GM12878 (cell line): ENCODE data around the gene PLEKHM3. TPM values are rescaled to one million over a fixed set of nuclear protein-coding genes. Genes with fewer than 3 reads are reported as not detected.

Experiments used
- ATAC-seq: fragments of 200-7000 bp; cut with Tn5 transposase; 3 replicates; pipeline ENCODE4 v1.9.1; 2020; ENCODE audit warnings: mild to moderate bottlenecking, moderate library complexity
- BruUV-seq: library from RNA; stranded (reverse); fragments of 400-500 nt; replicated peaks from 2 replicates; lab custom pipeline; 2021; lab: Mats Ljungman, UMichigan
- CTCF ChIA-PET: fragments of 300-600 bp; sonication (Branson Sonifier 250); formaldehyde crosslinking; extraction: SDS; loops from one replicate; lab custom pipeline; 2021; ENCODE audit warnings: inconsistent platforms; lab: Yijun Ruan, JAX
- POLR2A ChIA-PET: fragments of 350-600 bp; formaldehyde crosslinking; extraction: SDS; loops from one replicate; lab custom pipeline; 2021; ENCODE audit warnings: inconsistent platforms; lab: Charles Lee
- RAD21 ChIA-PET: fragments of 300-600 bp; sonication (Branson Sonifier 250); formaldehyde crosslinking; loops from one replicate; lab custom pipeline; 2023; ENCODE audit warnings: antibody characterized with exemption; ENCODE audit not compliant: unreplicated experiment; lab: Charles Lee
- SMC1A ChIA-PET: fragments of 300-600 bp; sonication (Branson Sonifier 250); formaldehyde crosslinking; loops from one replicate; lab custom pipeline; 2023; ENCODE audit not compliant: unreplicated experiment, uncharacterized antibody; lab: Charles Lee
- DNase-seq: peaks from one replicate; pipeline ENCODE4 v3.0.0-alpha.2; 2011; ENCODE audit warnings: low read depth, low spot score
- FAIRE-seq: peaks from 3 replicates; lab custom pipeline; 2011; peaks lifted over from hg19 to GRCh38; lab: Jason Lieb, UNC
- H2AFZ ChIP-seq: 2 replicates; pipeline ENCODE4 v1.6.0; 2011; ENCODE audit warnings: low read depth, low read length, control low read depth; ENCODE audit not compliant: control insufficient read depth
- H3K27ac ChIP-seq: 2 replicates; pipeline ENCODE4 v1.5.1; 2011; ENCODE audit warnings: control low read depth; ENCODE audit not compliant: control insufficient read depth, insufficient read depth
- H3K27me3 ChIP-seq, 2 experiments: replicated peaks in 1 of 2; 2 replicates each; pipeline versions ENCODE4 v1.6.0 to v1.6.1; 2011; ENCODE audit warnings: low read length in 1 of 2; ENCODE audit not compliant: control insufficient read depth in 2 of 2, insufficient read depth in 2 of 2
- H3K36me3 ChIP-seq, 2 experiments: 2 replicates each; pipeline ENCODE4 v1.5.1; 2011; ENCODE audit warnings: low read length in 1 of 2; ENCODE audit not compliant: control insufficient read depth in 2 of 2, insufficient read depth in 2 of 2
- H3K4me1 ChIP-seq: 2 replicates; pipeline ENCODE4 v1.6.1; 2011; ENCODE audit warnings: mild to moderate bottlenecking, low read length, moderate library complexity, mixed read lengths; ENCODE audit not compliant: control insufficient read depth, insufficient read depth
- H3K4me2 ChIP-seq: 2 replicates; pipeline ENCODE4 v1.6.0; 2011; ENCODE audit warnings: control low read depth; ENCODE audit not compliant: control insufficient read depth, insufficient read depth
- H3K4me3 ChIP-seq: fragments of 200-600 bp; sonication (generic); 2 replicates; pipeline ENCODE4 v1.5.1; 2016
- H3K79me2 ChIP-seq: 2 replicates; pipeline ENCODE4 v1.6.0; 2011; ENCODE audit warnings: low read length; ENCODE audit not compliant: control insufficient read depth, insufficient read depth
- H3K9ac ChIP-seq: 2 replicates; pipeline ENCODE4 v1.8.0; 2011; ENCODE audit warnings: low read length, control low read depth, mixed read lengths; ENCODE audit not compliant: control insufficient read depth, insufficient read depth
- H3K9me3 ChIP-seq: replicated peaks from 3 replicates; pipeline ENCODE4 v1.5.1; 2011; ENCODE audit warnings: mild to moderate bottlenecking, low read length; ENCODE audit not compliant: control insufficient read depth, insufficient read depth
- H4K20me1 ChIP-seq: 2 replicates; pipeline ENCODE4 v1.6.0; 2011; ENCODE audit not compliant: control insufficient read depth, insufficient read depth
- GABPA ChIP-seq: IDR thresholded peaks from 2 replicates; pipeline ENCODE4 v1.6.1; 2014; ENCODE audit warnings: antibody characterized with exemption, low read depth, mild to moderate bottlenecking, inconsistent platforms
- HSF1 ChIP-seq: fragments of 150-350 bp; IDR thresholded peaks from 2 replicates; pipeline ENCODE4 v1.6.1; 2014; ENCODE audit warnings: mild to moderate bottlenecking, low read depth, low read length
- RAD21 ChIP-seq: IDR thresholded peaks from 2 replicates; pipeline ENCODE4 v1.6.1; 2011; ENCODE audit warnings: mild to moderate bottlenecking, low read depth, low read length, moderate library complexity; ENCODE audit not compliant: insufficient read depth
- REST ChIP-seq: IDR thresholded peaks from 2 replicates; pipeline ENCODE4 v1.6.1; 2012; ENCODE audit warnings: mild to moderate bottlenecking, low read depth, low read length
- YY1 ChIP-seq: IDR thresholded peaks from 2 replicates; pipeline ENCODE4 v1.6.1; 2011; ENCODE audit warnings: low read depth, mild to moderate bottlenecking, low read length
- ZNF384 ChIP-seq: IDR thresholded peaks from 2 replicates; pipeline ENCODE4 v1.6.1; 2012; ENCODE audit warnings: low read depth, mild to moderate bottlenecking, low read length, improper control_type of control experiment, borderline replicate concordance
- WGBS: methylation state at CpG from one replicate; pipeline ENCODE4 v1.1.6; 2016; ENCODE audit warnings: low lambda C conversion rate; ENCODE audit not compliant: insufficient replicate concordance, insufficient coverage; ENCODE audit errors: missing lambda C conversion rate; 5-methylcytosine and 5-hydroxymethylcytosine counted together
- in situ Hi-C: fragments of 300-500 bp; cut with MboI; formaldehyde crosslinking; loops from 9 replicates; pipeline ENCODE4 v1.14.3; 2018; ENCODE audit warnings: mixed read lengths
- intact Hi-C: fragments of 100-400 bp; cut with micrococcal nuclease; formaldehyde crosslinking; loops from one replicate; pipeline ENCODE4 v1.14.2; 2022; ENCODE audit not compliant: unreplicated experiment
- polyA plus RNA-seq, 11 experiments: library from polyadenylated mRNA; depleted of rRNA in 4 of 11; unstranded in 6 of 11; stranded (reverse) in 5 of 11; fragments of >200 nt; fragmentation: Nextera tagmentation in 4 of 11; fragmentation: Illumina TruSeq in 1 of 11; extraction: Ambion mirVana in 4 of 11; extraction: Trizol in 1 of 11; gene quantifications; 1 replicate in 1 of 11; 2 replicates in 10 of 11; pipeline versions ENCODE4 v1.2.1 to v1.2.3, GENCODE V29; 2011 to 2016; ENCODE audit warnings: inconsistent platforms in 2 of 11, missing spikeins in 2 of 11, low read depth in 1 of 11
- total RNA-seq, 4 experiments: library from RNA; depleted of rRNA in 3 of 4; stranded (reverse); fragments of >200 nt in 3 of 4; fragmentation: Illumina TruSeq in 1 of 4; extraction: Trizol in 1 of 4; gene quantifications; 2 replicates each; pipeline versions ENCODE4 v1.2.1 to v1.2.3, GENCODE V29; 2013 to 2021
- TF ChIP-seq, protein P1 (sequence below): fragments of 450-650 bp; IDR thresholded peaks from 2 replicates; pipeline ENCODE4 v1.6.1; 2017; ENCODE audit warnings: low read depth, mild to moderate bottlenecking, moderate library complexity

The PLEKHM3 gene
- total and polyA plus RNA-seq, 10 of the 15 experiments (the other 5 are each of a cell fraction or from before 2014, with no cell fraction given): 1.4 to 5.6 (median 3.0) TPM

GRCh38 chr2:207778298-207778882, 246.9 kb downstream of the PLEKHM3 start (continued):
- TF ChIP-seq, protein P1, sequence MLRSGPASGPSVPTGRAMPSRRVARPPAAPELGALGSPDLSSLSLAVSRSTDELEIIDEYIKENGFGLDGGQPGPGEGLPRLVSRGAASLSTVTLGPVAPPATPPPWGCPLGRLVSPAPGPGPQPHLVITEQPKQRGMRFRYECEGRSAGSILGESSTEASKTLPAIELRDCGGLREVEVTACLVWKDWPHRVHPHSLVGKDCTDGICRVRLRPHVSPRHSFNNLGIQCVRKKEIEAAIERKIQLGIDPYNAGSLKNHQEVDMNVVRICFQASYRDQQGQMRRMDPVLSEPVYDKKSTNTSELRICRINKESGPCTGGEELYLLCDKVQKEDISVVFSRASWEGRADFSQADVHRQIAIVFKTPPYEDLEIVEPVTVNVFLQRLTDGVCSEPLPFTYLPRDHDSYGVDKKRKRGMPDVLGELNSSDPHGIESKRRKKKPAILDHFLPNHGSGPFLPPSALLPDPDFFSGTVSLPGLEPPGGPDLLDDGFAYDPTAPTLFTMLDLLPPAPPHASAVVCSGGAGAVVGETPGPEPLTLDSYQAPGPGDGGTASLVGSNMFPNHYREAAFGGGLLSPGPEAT: no peak
- no peak for TF ChIP-seq HSF1

- H3K36me3 ChIP-seq: no peaks in the 10 kb centered on the region
- in situ Hi-C loops: no loop called here
- H3K4me1 ChIP-seq: no peaks in the 10 kb centered on the region
- 56% methylated on average over 6 of the region's 6 CpGs for WGBS
- DNase-seq (no peak), ATAC-seq (no peak), FAIRE-seq (no peak)
- intact Hi-C loops: no loop called here
- ChIA-PET RAD21 (no interaction called here), POLR2A (no interaction called here), CTCF (interaction anchor here (0.8 to 1.6 kb wide), 5 partner anchors 11 to 255 kb away, joined by 3 to 4 read pairs (median 3); no protein-coding TSS in a partner anchor), SMC1A (no interaction called here)
- no peaks in the 10 kb centered on the region for H3K9me3 ChIP-seq
- BruUV-seq: no TSS peak
- no peak for TF ChIP-seq RAD21
- no peak for TF ChIP-seq GABPA
- no peak for TF ChIP-seq ZNF384
- TF ChIP-seq YY1: no peak
- no peak for TF ChIP-seq REST
- H3K27ac ChIP-seq: no peak overlapping the region
- no peak overlapping the region for H2AFZ ChIP-seq
- H3K4me3 ChIP-seq: no peak overlapping the region
- no peak overlapping the region for H3K9ac ChIP-seq
- H4K20me1 ChIP-seq: no peaks in the 10 kb centered on the region
- H3K79me2 ChIP-seq: no peaks in the 10 kb centered on the region
- no peak overlapping the region for H3K4me2 ChIP-seq
- H3K27me3 ChIP-seq: no peaks in the 10 kb centered on the region; a peak in 1 of 4 replicates
These were observed 248.2 kb downstream of the PLEKHM3 start for GRCh38 chr2:207777124-207777523.
